ENCODE data around the gene GDPD4. TPM values are rescaled to one million over a fixed set of nuclear protein-coding genes. Genes with fewer than 3 reads are reported as not detected.

The GDPD4 gene
- total and polyA plus RNA-seq, 9 of the 15 experiments (the other 6 are each of a cell fraction or from before 2014, with no cell fraction given), result 0.40 TPM; not detected in 8

DNA sequence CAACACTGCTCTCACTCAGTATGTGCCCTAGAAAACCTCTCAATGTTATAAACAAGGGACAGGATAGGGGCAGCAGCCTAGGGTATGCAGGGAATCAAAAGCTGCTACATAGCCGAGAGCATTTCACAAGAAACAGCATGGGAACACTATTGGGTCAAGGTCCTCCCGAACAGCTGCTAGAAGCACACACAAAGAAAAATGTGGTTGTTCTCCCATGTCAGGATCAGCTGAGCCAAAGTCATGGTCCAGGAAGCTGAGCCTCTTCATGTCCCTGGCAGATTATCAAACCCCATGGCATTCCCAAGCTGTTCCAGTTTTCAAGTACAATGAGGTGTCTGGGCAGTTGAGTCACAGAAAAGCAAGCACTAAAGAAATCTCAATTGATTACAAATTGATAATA, 21.0 kb upstream of the GDPD4 start:
- H3K4me2 ChIP-seq (ENCODE audit: insufficient read depth, low read length), result no peak overlapping the region
- no peaks in the 10 kb centered on the region for H3K36me3 ChIP-seq (ENCODE audit: control insufficient read depth, insufficient read depth, low read length)
- FAIRE-seq (no peak), DNase-seq (ENCODE audit: extremely low read depth in 1 of 4, low spot score in 3 of 4) (no peak), ATAC-seq (no peak)
- no peak overlapping the region for H3K4me3 ChIP-seq
- no peak overlapping the region for H3K27ac ChIP-seq (ENCODE audit: extremely low read depth, low read depth, low read length)
- no peaks in the 10 kb centered on the region for H4K20me1 ChIP-seq (replicated peaks; ENCODE audit: control insufficient read depth, insufficient read depth, low read length)
- no peak overlapping the region for H3K9ac ChIP-seq (ENCODE audit: insufficient read depth in 1 of 2, low read depth in 2 of 2, low read length in 2 of 2)
- no peaks in the 10 kb centered on the region for H3K9me1 ChIP-seq (ENCODE audit: control insufficient read depth, insufficient read depth, low read length)
- H3K9me3 ChIP-seq (replicated peaks; ENCODE audit: control insufficient read depth, insufficient read depth, low read depth, low read length), result no peaks in the 10 kb centered on the region
- WGBS (ENCODE audit: insufficient coverage, low coverage, missing lambda C conversion rate), result 0% methylated on average over 2 of the region's 2 CpGs
- H3K4me1 ChIP-seq (replicated peaks in 1 of 2; ENCODE audit: control insufficient read depth in 2 of 2, insufficient read depth in 2 of 2, low read length in 2 of 2), result no peaks in the 10 kb centered on the region
- POLR2A ChIA-PET, result interaction anchor here (0.7 kb wide), 1 partner anchor 45 kb away, joined by 3 read pairs; no protein-coding TSS in a partner anchor
- CTCF ChIA-PET (ENCODE audit: low intra/inter-chr PET ratio), result no interaction called here
- in situ Hi-C loops (cut with MboI) (no loop called here), intact Hi-C loops (cut with micrococcal nuclease) (no loop called here)
- H3K27me3 ChIP-seq (ENCODE audit: control insufficient read depth in 2 of 2, insufficient read depth in 2 of 2, low read length in 2 of 2), result peaks cover 0 to 6% of the 10 kb centered on the region in 2 experiments; a peak in 2 of 5 replicates
- no peaks in the 10 kb centered on the region for H3K79me2 ChIP-seq (ENCODE audit: control insufficient read depth, insufficient read depth, low read length)
- no peak overlapping the region for H2AFZ ChIP-seq (ENCODE audit: low read depth, low read length)
- no peak for TF ChIP-seq ZNF561 (CRISPR knock-in tag; conservative IDR thresholded peaks at IDR 0.05)
- BruUV-seq (replicated peaks), result no TSS peak

DNA sequence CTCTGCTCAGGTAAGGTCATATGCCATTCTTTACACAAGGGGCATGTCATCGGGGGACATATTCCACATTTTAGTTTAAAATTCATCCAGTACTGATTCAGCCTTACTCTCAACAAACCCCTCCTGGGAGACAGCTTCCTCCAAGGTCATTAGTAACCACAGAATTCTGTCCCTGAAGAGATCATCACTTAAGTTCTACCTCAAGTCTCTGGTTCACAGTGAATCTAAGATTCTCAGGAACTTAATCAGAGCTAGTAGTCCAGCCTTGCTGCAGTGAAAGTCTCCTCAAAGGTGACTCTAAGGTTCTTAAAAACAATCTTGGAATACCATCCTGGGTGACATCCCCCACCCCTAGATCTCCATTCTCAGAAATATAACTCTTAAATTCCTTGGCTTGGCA, 18.9 kb upstream of the GDPD4 start:
- H2AFZ ChIP-seq (ENCODE audit: low read depth, low read length), result no peak overlapping the region
- no peak overlapping the region for H3K27ac ChIP-seq (ENCODE audit: extremely low read depth, low read depth, low read length)
- ChIA-PET POLR2A (interaction anchor here (0.5 to 0.6 kb wide), 2 partner anchors 52 to 277 kb away, joined by 3 read pairs; no protein-coding TSS in a partner anchor), CTCF (ENCODE audit: low intra/inter-chr PET ratio) (no interaction called here)
- ATAC-seq (no peak), DNase-seq (ENCODE audit: extremely low read depth in 1 of 4, low spot score in 3 of 4) (no peak), FAIRE-seq (no peak)
- BruUV-seq (replicated peaks), result no TSS peak
- no peak overlapping the region for H3K9ac ChIP-seq (ENCODE audit: insufficient read depth in 1 of 2, low read depth in 2 of 2, low read length in 2 of 2)
- intact Hi-C loops (cut with micrococcal nuclease) (no loop called here), in situ Hi-C loops (cut with MboI) (no loop called here)
- no peaks in the 10 kb centered on the region for H3K36me3 ChIP-seq (ENCODE audit: control insufficient read depth, insufficient read depth, low read length)
- no peaks in the 10 kb centered on the region for H3K4me1 ChIP-seq (replicated peaks in 1 of 2; ENCODE audit: control insufficient read depth in 2 of 2, insufficient read depth in 2 of 2, low read length in 2 of 2)
- no peaks in the 10 kb centered on the region for H3K9me3 ChIP-seq (replicated peaks; ENCODE audit: control insufficient read depth, insufficient read depth, low read depth, low read length)
- no peaks in the 10 kb centered on the region for H4K20me1 ChIP-seq (replicated peaks; ENCODE audit: control insufficient read depth, insufficient read depth, low read length)
- H3K27me3 ChIP-seq (ENCODE audit: control insufficient read depth in 2 of 2, insufficient read depth in 2 of 2, low read length in 2 of 2), result peaks cover 13% of the 10 kb centered on the region in 2 experiments; a peak in 4 of 5 replicates
- 0% methylated on average over 1 of the region's 1 CpG for WGBS (ENCODE audit: insufficient coverage, low coverage, missing lambda C conversion rate)
- no peaks in the 10 kb centered on the region for H3K79me2 ChIP-seq (ENCODE audit: control insufficient read depth, insufficient read depth, low read length)
- H3K4me3 ChIP-seq, result no peak overlapping the region
- H3K9me1 ChIP-seq (ENCODE audit: control insufficient read depth, insufficient read depth, low read length), result no peaks in the 10 kb centered on the region
- H3K4me2 ChIP-seq (ENCODE audit: insufficient read depth, low read length), result no peak overlapping the region
- no peak for TF ChIP-seq ILF3 (IDR thresholded peaks at IDR 0.05; ENCODE audit: borderline replicate concordance)
- TF ChIP-seq, protein P1, sequence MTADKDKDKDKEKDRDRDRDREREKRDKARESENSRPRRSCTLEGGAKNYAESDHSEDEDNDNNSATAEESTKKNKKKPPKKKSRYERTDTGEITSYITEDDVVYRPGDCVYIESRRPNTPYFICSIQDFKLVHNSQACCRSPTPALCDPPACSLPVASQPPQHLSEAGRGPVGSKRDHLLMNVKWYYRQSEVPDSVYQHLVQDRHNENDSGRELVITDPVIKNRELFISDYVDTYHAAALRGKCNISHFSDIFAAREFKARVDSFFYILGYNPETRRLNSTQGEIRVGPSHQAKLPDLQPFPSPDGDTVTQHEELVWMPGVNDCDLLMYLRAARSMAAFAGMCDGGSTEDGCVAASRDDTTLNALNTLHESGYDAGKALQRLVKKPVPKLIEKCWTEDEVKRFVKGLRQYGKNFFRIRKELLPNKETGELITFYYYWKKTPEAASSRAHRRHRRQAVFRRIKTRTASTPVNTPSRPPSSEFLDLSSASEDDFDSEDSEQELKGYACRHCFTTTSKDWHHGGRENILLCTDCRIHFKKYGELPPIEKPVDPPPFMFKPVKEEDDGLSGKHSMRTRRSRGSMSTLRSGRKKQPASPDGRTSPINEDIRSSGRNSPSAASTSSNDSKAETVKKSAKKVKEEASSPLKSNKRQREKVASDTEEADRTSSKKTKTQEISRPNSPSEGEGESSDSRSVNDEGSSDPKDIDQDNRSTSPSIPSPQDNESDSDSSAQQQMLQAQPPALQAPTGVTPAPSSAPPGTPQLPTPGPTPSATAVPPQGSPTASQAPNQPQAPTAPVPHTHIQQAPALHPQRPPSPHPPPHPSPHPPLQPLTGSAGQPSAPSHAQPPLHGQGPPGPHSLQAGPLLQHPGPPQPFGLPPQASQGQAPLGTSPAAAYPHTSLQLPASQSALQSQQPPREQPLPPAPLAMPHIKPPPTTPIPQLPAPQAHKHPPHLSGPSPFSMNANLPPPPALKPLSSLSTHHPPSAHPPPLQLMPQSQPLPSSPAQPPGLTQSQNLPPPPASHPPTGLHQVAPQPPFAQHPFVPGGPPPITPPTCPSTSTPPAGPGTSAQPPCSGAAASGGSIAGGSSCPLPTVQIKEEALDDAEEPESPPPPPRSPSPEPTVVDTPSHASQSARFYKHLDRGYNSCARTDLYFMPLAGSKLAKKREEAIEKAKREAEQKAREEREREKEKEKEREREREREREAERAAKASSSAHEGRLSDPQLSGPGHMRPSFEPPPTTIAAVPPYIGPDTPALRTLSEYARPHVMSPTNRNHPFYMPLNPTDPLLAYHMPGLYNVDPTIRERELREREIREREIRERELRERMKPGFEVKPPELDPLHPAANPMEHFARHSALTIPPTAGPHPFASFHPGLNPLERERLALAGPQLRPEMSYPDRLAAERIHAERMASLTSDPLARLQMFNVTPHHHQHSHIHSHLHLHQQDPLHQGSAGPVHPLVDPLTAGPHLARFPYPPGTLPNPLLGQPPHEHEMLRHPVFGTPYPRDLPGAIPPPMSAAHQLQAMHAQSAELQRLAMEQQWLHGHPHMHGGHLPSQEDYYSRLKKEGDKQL (CRISPR knock-in tag; IDR thresholded peaks at IDR 0.05; ENCODE audit: borderline replicate concordance), result no peak
- TF ChIP-seq, protein P2, sequence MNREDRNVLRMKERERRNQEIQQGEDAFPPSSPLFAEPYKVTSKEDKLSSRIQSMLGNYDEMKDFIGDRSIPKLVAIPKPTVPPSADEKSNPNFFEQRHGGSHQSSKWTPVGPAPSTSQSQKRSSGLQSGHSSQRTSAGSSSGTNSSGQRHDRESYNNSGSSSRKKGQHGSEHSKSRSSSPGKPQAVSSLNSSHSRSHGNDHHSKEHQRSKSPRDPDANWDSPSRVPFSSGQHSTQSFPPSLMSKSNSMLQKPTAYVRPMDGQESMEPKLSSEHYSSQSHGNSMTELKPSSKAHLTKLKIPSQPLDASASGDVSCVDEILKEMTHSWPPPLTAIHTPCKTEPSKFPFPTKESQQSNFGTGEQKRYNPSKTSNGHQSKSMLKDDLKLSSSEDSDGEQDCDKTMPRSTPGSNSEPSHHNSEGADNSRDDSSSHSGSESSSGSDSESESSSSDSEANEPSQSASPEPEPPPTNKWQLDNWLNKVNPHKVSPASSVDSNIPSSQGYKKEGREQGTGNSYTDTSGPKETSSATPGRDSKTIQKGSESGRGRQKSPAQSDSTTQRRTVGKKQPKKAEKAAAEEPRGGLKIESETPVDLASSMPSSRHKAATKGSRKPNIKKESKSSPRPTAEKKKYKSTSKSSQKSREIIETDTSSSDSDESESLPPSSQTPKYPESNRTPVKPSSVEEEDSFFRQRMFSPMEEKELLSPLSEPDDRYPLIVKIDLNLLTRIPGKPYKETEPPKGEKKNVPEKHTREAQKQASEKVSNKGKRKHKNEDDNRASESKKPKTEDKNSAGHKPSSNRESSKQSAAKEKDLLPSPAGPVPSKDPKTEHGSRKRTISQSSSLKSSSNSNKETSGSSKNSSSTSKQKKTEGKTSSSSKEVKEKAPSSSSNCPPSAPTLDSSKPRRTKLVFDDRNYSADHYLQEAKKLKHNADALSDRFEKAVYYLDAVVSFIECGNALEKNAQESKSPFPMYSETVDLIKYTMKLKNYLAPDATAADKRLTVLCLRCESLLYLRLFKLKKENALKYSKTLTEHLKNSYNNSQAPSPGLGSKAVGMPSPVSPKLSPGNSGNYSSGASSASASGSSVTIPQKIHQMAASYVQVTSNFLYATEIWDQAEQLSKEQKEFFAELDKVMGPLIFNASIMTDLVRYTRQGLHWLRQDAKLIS (CRISPR knock-in tag; IDR thresholded peaks at IDR 0.05), result no peak
